DMS153 (cell line): ENCODE results near the gene WDR41.
"Not testable (repeated sequence)": the region's sequence is repeated elsewhere in the genome, so short reads cannot be mapped to it uniquely, and the experiment has no call there.

Experiments
- DNase-seq: peaks from one replicate; lab custom pipeline; 2025; lab: John Stamatoyannopoulos, UW

Gene WDR41

GRCh38 chr5:77407152-77407551, 85.0 kb downstream of the WDR41 start:
- no peak for DNase-seq

- DNase-seq = no peak
Observed at GRCh38 chr5:77402796-77403195, 89.3 kb downstream of the WDR41 start.

- no peak for DNase-seq
Observed at GRCh38 chr5:77400645-77401044, 91.5 kb downstream of the WDR41 start.

- DNase-seq = no peak
Observed at GRCh38 chr5:77398896-77399295, 93.2 kb downstream of the WDR41 start.

- DNase-seq = no peak
Observed at GRCh38 chr5:77398458-77398857, 93.7 kb downstream of the WDR41 start.

- DNase-seq = no peak
Observed at GRCh38 chr5:77397686-77398292, 94.3 kb downstream of the WDR41 start.

- DNase-seq = no peak
Observed at GRCh38 chr5:77396017-77396416, 96.1 kb downstream of the WDR41 start.

GRCh38 chr5:77394064-77394715, 97.9 kb downstream of the WDR41 start:
- DNase-seq = no peak

- no peak for DNase-seq
Observed at GRCh38 chr5:77391240-77391765, 100.8 kb downstream of the WDR41 start.

GRCh38 chr5:77390795-77391194, 101.3 kb downstream of the WDR41 start:
- no peak for DNase-seq

- DNase-seq = no peak
Observed at GRCh38 chr5:77390221-77390620, 101.9 kb downstream of the WDR41 start.

- DNase-seq = no peak
Observed at GRCh38 chr5:77389746-77390145, 102.4 kb downstream of the WDR41 start.

- not testable (repeated sequence) for DNase-seq
Observed at GRCh38 chr5:77386340-77386739, 105.8 kb downstream of the WDR41 start.

GRCh38 chr5:77383336-77383735, 108.8 kb downstream of the WDR41 start:
- DNase-seq = not testable (repeated sequence)
